CD14-positive monocyte (primary cell): ENCODE results near the gene TRABD2B. TPM values are rescaled to one million over a fixed set of nuclear protein-coding genes. Genes with fewer than 3 reads are reported as not detected.

Experiments
- DNase-seq, 3 donors: peaks; one replicate each; pipeline ENCODE4 v3.0.0-alpha.2; 2011 to 2022
- H2AFZ ChIP-seq: 2 replicates; pipeline ENCODE4 v1.6.0; 2012; ENCODE audit warnings: mild to moderate bottlenecking, low read depth, low read length, inconsistent platforms; ENCODE audit not compliant: insufficient read depth, poor library complexity, severe bottlenecking
- H3K27ac ChIP-seq, 2 donors: 1 replicate in 1 of 2; 2 replicates in 1 of 2; pipeline ENCODE4 v1.5.1; 2012 to 2013; ENCODE audit warnings: low read length in 2 of 2, control low read depth in 1 of 2, inconsistent platforms in 1 of 2, low read depth in 1 of 2, mild to moderate bottlenecking in 1 of 2
- H3K27me3 ChIP-seq, 2 donors: one replicate each; pipeline versions ENCODE4 v1.6.0 to v1.6.1; 2011 to 2013; ENCODE audit warnings: low read length in 2 of 2; ENCODE audit not compliant: control insufficient read depth in 2 of 2, insufficient read depth in 2 of 2
- H3K36me3 ChIP-seq, 2 donors: replicated peaks in 1 of 2; 1 replicate in 1 of 2; 2 replicates in 1 of 2; pipeline versions ENCODE4 v1.5.1 to v1.6.1; 2012 to 2013; ENCODE audit warnings: low read length in 2 of 2, control low read depth in 1 of 2, inconsistent platforms in 1 of 2, mild to moderate bottlenecking in 1 of 2; ENCODE audit not compliant: insufficient read depth in 2 of 2, control insufficient read depth in 1 of 2
- H3K4me1 ChIP-seq, 2 donors: 1 replicate in 1 of 2; 2 replicates in 1 of 2; pipeline versions ENCODE4 v1.5.1 to v1.6.1; 2012 to 2013; ENCODE audit warnings: low read length in 2 of 2, control low read depth in 1 of 2, inconsistent platforms in 1 of 2, mild to moderate bottlenecking in 1 of 2, moderate library complexity in 1 of 2; ENCODE audit not compliant: insufficient read depth in 2 of 2, control insufficient read depth in 1 of 2
- H3K4me2 ChIP-seq: replicated peaks from 2 replicates; pipeline ENCODE3; 2012; ENCODE audit warnings: low read length, moderate library complexity, mild to moderate bottlenecking; ENCODE audit not compliant: poor library complexity, severe bottlenecking; ENCODE audit errors: extremely low read depth
- H3K4me3 ChIP-seq, 3 experiments: fragments of 200-600 bp in 1 of 3; sonication (generic) in 1 of 3; replicated peaks in 1 of 3; 1 replicate in 2 of 3; 2 replicates in 1 of 3; pipeline ENCODE4 v1.5.1; 2011 to 2013; ENCODE audit warnings: low read length in 3 of 3, mild to moderate bottlenecking in 3 of 3, control low read depth in 2 of 3, low read depth in 2 of 3, inconsistent platforms in 1 of 3, moderate library complexity in 1 of 3
- H3K79me2 ChIP-seq: 2 replicates; pipeline ENCODE4 v1.6.0; 2012; ENCODE audit warnings: mild to moderate bottlenecking, control low read depth, inconsistent platforms, low read length, moderate library complexity; ENCODE audit not compliant: insufficient read depth
- H3K9ac ChIP-seq: 2 replicates; pipeline ENCODE4 v1.6.0; 2017; ENCODE audit warnings: low read length, mild to moderate bottlenecking; ENCODE audit not compliant: insufficient read depth, poor library complexity, severe bottlenecking
- H3K9me3 ChIP-seq, 2 donors: replicated peaks in 1 of 2; 1 replicate in 1 of 2; 2 replicates in 1 of 2; pipeline versions ENCODE4 v1.5.1 to v1.6.1; 2012 to 2013; ENCODE audit warnings: low read length in 2 of 2, control low read depth in 1 of 2; ENCODE audit not compliant: control insufficient read depth in 1 of 2, insufficient read depth in 1 of 2
- H4K20me1 ChIP-seq: 2 replicates; pipeline ENCODE4 v1.6.0; 2012; ENCODE audit warnings: mild to moderate bottlenecking, low read length, control low read depth, moderate library complexity; ENCODE audit not compliant: insufficient read depth
- H3K27ac Mint-ChIP-seq, 7 donors: one replicate each; pipeline ENCODE4 v1.8.0; 2020; ENCODE audit warnings: mild to moderate bottlenecking in 7 of 7, mixed read lengths in 7 of 7, moderate library complexity in 6 of 7, inconsistent platforms in 2 of 7
- H3K27me3 Mint-ChIP-seq, 3 donors: one replicate each; pipeline ENCODE4 v1.8.0; 2021 to 2022; ENCODE audit warnings: low read depth in 3 of 3, mild to moderate bottlenecking in 3 of 3, mixed read lengths in 3 of 3, moderate library complexity in 3 of 3, inconsistent platforms in 1 of 3
- H3K36me3 Mint-ChIP-seq, 2 donors: one replicate each; pipeline ENCODE4 v1.8.0; 2020; ENCODE audit warnings: mixed read lengths in 2 of 2, inconsistent platforms in 1 of 2, mild to moderate bottlenecking in 1 of 2
- H3K4me1 Mint-ChIP-seq: one replicate; pipeline ENCODE4 v1.8.0; 2020; ENCODE audit warnings: mild to moderate bottlenecking, mixed read lengths
- H3K4me3 Mint-ChIP-seq, 2 donors: one replicate each; pipeline ENCODE4 v1.8.0; 2020; ENCODE audit warnings: mild to moderate bottlenecking in 2 of 2, mixed read lengths in 2 of 2, moderate library complexity in 1 of 2
- H3K9me3 Mint-ChIP-seq, 7 donors: one replicate each; pipeline ENCODE4 v1.8.0; 2020 to 2022; ENCODE audit warnings: mixed read lengths in 7 of 7, mild to moderate bottlenecking in 6 of 7, moderate library complexity in 6 of 7, inconsistent platforms in 2 of 7
- WGBS: methylation state at CpG from one replicate; pipeline ENCODE4 v1.1.5; 2013; ENCODE audit warnings: missing lambda C conversion rate; ENCODE audit not compliant: insufficient coverage; 5-methylcytosine and 5-hydroxymethylcytosine counted together
- intact Hi-C, 2 donors: fragments of 100-400 bp; cut with micrococcal nuclease; formaldehyde crosslinking; loops; one replicate each; pipeline versions ENCODE4 v1.15.0 to v1.15.1; 2023
- polyA plus RNA-seq, 3 donors: library from polyadenylated mRNA; depleted of rRNA in 1 of 3; unstranded in 2 of 3; stranded (reverse) in 1 of 3; fragments of 300-500 nt in 2 of 3; fragments of >200 nt in 1 of 3; fragmentation: Illumina TruSeq in 2 of 3; gene quantifications; 1 replicate in 2 of 3; 2 replicates in 1 of 3; pipeline ENCODE4 v1.2.3, GENCODE V29; 2012 to 2021
- TF ChIP-seq, protein P1 (sequence below): fragments of 200-600 bp; IDR thresholded peaks from one replicate; pipeline ENCODE4 v1.8.0; 2022; ENCODE audit warnings: antibody characterized with exemption, mild to moderate bottlenecking

The TRABD2B gene
- polyA plus RNA-seq, 3 donors: not detected

GRCh38 chr1:47852006-47852718, 145.0 kb downstream of the TRABD2B start:
- no peaks in the 10 kb centered on the region for H3K27me3 ChIP-seq
- Mint-ChIP-seq H3K9me3 (peaks cover 0 to under 1% (median 0%) of the 10 kb centered on the region in 7 donors), H3K4me1 (no peaks in the 10 kb centered on the region), H3K27me3 (peaks cover 0 to 7% (median 4%) of the 10 kb centered on the region in 3 donors), H3K36me3 (no peaks in the 10 kb centered on the region), H3K27ac (no peak overlapping the region), H3K4me3 (no peak overlapping the region)
- H2AFZ ChIP-seq: no peak overlapping the region
- H3K27ac ChIP-seq: no peak overlapping the region
- TF ChIP-seq, protein P1, sequence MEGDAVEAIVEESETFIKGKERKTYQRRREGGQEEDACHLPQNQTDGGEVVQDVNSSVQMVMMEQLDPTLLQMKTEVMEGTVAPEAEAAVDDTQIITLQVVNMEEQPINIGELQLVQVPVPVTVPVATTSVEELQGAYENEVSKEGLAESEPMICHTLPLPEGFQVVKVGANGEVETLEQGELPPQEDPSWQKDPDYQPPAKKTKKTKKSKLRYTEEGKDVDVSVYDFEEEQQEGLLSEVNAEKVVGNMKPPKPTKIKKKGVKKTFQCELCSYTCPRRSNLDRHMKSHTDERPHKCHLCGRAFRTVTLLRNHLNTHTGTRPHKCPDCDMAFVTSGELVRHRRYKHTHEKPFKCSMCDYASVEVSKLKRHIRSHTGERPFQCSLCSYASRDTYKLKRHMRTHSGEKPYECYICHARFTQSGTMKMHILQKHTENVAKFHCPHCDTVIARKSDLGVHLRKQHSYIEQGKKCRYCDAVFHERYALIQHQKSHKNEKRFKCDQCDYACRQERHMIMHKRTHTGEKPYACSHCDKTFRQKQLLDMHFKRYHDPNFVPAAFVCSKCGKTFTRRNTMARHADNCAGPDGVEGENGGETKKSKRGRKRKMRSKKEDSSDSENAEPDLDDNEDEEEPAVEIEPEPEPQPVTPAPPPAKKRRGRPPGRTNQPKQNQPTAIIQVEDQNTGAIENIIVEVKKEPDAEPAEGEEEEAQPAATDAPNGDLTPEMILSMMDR: no peak
- no peaks in the 10 kb centered on the region for H3K36me3 ChIP-seq
- H3K9ac ChIP-seq: no peak overlapping the region
- H3K4me2 ChIP-seq: no peak overlapping the region
- 97% methylated on average over 14 of the region's 17 CpGs for WGBS
- no peaks in the 10 kb centered on the region for H3K4me1 ChIP-seq
- H3K9me3 ChIP-seq: no peaks in the 10 kb centered on the region
- no peaks in the 10 kb centered on the region for H3K79me2 ChIP-seq
- no peak for DNase-seq
- intact Hi-C loops: no loop called here
- H3K4me3 ChIP-seq: no peak overlapping the region
- H4K20me1 ChIP-seq: no peaks in the 10 kb centered on the region

DNA sequence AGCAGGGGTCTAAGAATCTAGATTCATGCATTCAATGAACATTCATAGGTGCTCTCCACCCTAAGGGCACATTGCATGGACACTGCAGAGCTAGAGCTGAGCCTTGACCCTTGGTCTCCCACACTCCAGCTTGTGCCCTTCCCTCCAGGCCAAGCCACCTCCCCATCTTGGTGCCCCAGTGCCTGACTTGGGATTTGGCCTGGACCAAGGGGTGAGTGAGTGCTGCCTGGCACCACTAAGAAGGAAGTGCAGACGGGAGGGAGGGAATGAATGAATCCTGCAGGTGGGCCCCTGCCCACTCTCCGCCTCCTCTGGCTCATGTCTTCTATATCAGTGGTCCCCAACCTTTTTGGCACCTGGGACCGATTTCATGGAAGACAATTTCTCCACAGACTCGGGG, 146.7 kb downstream of the TRABD2B start:
- intact Hi-C loops: no loop called here
- Histone ChIP-seq H3K4me1 (no peaks in the 10 kb centered on the region), H3K36me3 (no peaks in the 10 kb centered on the region), H3K9ac (no peak overlapping the region), H2AFZ (no peak overlapping the region), H3K4me3 (no peak overlapping the region), H3K27ac (no peak overlapping the region), H3K27me3 (no peaks in the 10 kb centered on the region), H3K4me2 (no peak overlapping the region), H3K79me2 (no peaks in the 10 kb centered on the region), H3K9me3 (no peaks in the 10 kb centered on the region), H4K20me1 (no peaks in the 10 kb centered on the region)
- DNase-seq: no peak
- no peaks in the 10 kb centered on the region for H3K9me3 Mint-ChIP-seq
- no peak overlapping the region for H3K4me3 Mint-ChIP-seq
- no peaks in the 10 kb centered on the region for H3K36me3 Mint-ChIP-seq
- H3K4me1 Mint-ChIP-seq: no peaks in the 10 kb centered on the region
- TF ChIP-seq, protein P1: no peak
- WGBS: 88% methylated on average over 1 of the region's 4 CpGs
- peaks cover 0 to 4% (median 3%) of the 10 kb centered on the region in 3 donors for H3K27me3 Mint-ChIP-seq
- no peak overlapping the region for H3K27ac Mint-ChIP-seq
